Inferior parietal cortex (tissue), 1 donor: Measurements from ENCODE around the gene CTNNA3.
"Not testable (repeated sequence)": the region's sequence is repeated elsewhere in the genome, so short reads cannot be mapped to it uniquely, and the experiment has no call there.

ENCODE experiments used
- DNase-seq: peaks from one replicate; pipeline ENCODE4 v3.0.0-alpha.2; 2016; ENCODE audit errors: extremely low spot score

Gene CTNNA3

GRCh38 chr10:67696029-67696428 lies at the start of gene CTNNA3:
CTNNA3 (minus strand) TSS chr10:67696195.
- DNase-seq, result no peak

GRCh38 chr10:67735430-67735829 lies 39.4 kb upstream of the CTNNA3 start:
- DNase-seq, result no peak

- no peak for DNase-seq
Measured at GRCh38 chr10:67733511-67733910, 37.5 kb upstream of the CTNNA3 start.

- DNase-seq, result no peak
Measured at GRCh38 chr10:67725567-67725966, 29.6 kb upstream of the CTNNA3 start.

- no peak for DNase-seq
Measured at GRCh38 chr10:67723601-67724000, 27.6 kb upstream of the CTNNA3 start.

- DNase-seq, result no peak
Measured at GRCh38 chr10:67722113-67722512, 26.1 kb upstream of the CTNNA3 start.

GRCh38 chr10:67716455-67716854 lies 20.5 kb upstream of the CTNNA3 start:
- not testable (repeated sequence) for DNase-seq

- DNase-seq, result no peak
Measured at GRCh38 chr10:67705921-67706320, 9.9 kb upstream of the CTNNA3 start.

GRCh38 chr10:67699613-67700270 lies 3.7 kb upstream of the CTNNA3 start:
- not testable (repeated sequence) for DNase-seq

GRCh38 chr10:67698164-67698563 lies 2.2 kb upstream of the CTNNA3 start:
- no peak for DNase-seq

GRCh38 chr10:67697724-67698131 lies 1.7 kb upstream of the CTNNA3 start:
- peak; percentile 75 for DNase-seq

GRCh38 chr10:67696679-67697078 lies 684 bp upstream of the CTNNA3 start:
- no peak for DNase-seq

- DNase-seq, result no peak
Measured at GRCh38 chr10:67695555-67695954, 440 bp downstream of the CTNNA3 start.

GRCh38 chr10:67691861-67692260 lies 4.1 kb downstream of the CTNNA3 start:
- not testable (repeated sequence) for DNase-seq

- DNase-seq, result not testable (repeated sequence)
Measured at GRCh38 chr10:67690540-67690939, 5.5 kb downstream of the CTNNA3 start.

- DNase-seq, result not testable (repeated sequence)
Measured at GRCh38 chr10:67684140-67684539, 11.9 kb downstream of the CTNNA3 start.

GRCh38 chr10:67678335-67678974 lies 17.5 kb downstream of the CTNNA3 start:
- no peak for DNase-seq

GRCh38 chr10:67676208-67676825 lies 19.7 kb downstream of the CTNNA3 start:
- no peak for DNase-seq

GRCh38 chr10:67670401-67670800 lies 25.6 kb downstream of the CTNNA3 start:
- DNase-seq, result no peak

GRCh38 chr10:67669978-67670377 lies 26.0 kb downstream of the CTNNA3 start:
- no peak for DNase-seq

- DNase-seq, result no peak
Measured at GRCh38 chr10:67668448-67668847, 27.5 kb downstream of the CTNNA3 start.

GRCh38 chr10:67667035-67667425 lies 29.0 kb downstream of the CTNNA3 start:
- DNase-seq, result no peak

GRCh38 chr10:67666416-67667034 lies 29.5 kb downstream of the CTNNA3 start:
- peak; percentile 80 for DNase-seq
